Breast epithelium (tissue), 4 donors: ENCODE results near the gene CLMP. TPM values are rescaled to one million over a fixed set of nuclear protein-coding genes. Genes with fewer than 3 reads are reported as not detected.
A peak's percentile ranks its signal among the peaks of the same experiment; 100 is the strongest.

Source experiments
- DNase-seq, 2 donors: peaks; one replicate each; pipeline ENCODE4 v3.0.0-alpha.2; 2019; ENCODE audit warnings: low spot score in 2 of 2
- H3K27ac ChIP-seq, 2 donors: fragments of 200-600 bp; sonication (generic) in 1 of 2; one replicate each; pipeline ENCODE4 v1.5.1; 2016 to 2019; ENCODE audit warnings: mild to moderate bottlenecking in 1 of 2
- H3K27me3 ChIP-seq, 2 donors: fragments of 200-600 bp; sonication (generic) in 1 of 2; one replicate each; pipeline versions ENCODE4 v1.5.1 to v1.6.0; 2017 to 2019; ENCODE audit warnings: control low read depth in 1 of 2, mild to moderate bottlenecking in 1 of 2
- H3K36me3 ChIP-seq: fragments of 200-600 bp; one replicate; pipeline ENCODE4 v1.5.1; 2019
- H3K4me1 ChIP-seq, 2 donors: fragments of 200-600 bp; sonication (generic); one replicate each; pipeline ENCODE4 v1.5.1; 2016 to 2019; ENCODE audit warnings: control low read depth in 1 of 2
- H3K4me3 ChIP-seq, 3 donors: fragments of 200-600 bp; sonication (generic); 1 replicate in 2 of 3; 2 replicates in 1 of 3; pipeline ENCODE4 v1.5.1; 2016 to 2019; ENCODE audit warnings: mild to moderate bottlenecking in 3 of 3, moderate library complexity in 2 of 3
- H3K9me3 ChIP-seq, 2 donors: fragments of 200-600 bp; sonication (generic) in 1 of 2; one replicate each; pipeline ENCODE4 v1.5.1; 2016 to 2019; ENCODE audit warnings: control low read depth in 1 of 2
- POLR2A ChIP-seq: fragments of 450-650 bp; IDR thresholded peaks from one replicate; pipeline ENCODE4 v1.6.1; 2016; ENCODE audit warnings: antibody characterized with exemption, mild to moderate bottlenecking, moderate library complexity
- POLR2AphosphoS5 ChIP-seq, 3 donors: sonication (generic); formaldehyde crosslinking; IDR thresholded peaks; one replicate each; pipeline ENCODE4 v1.6.1; 2017; ENCODE audit warnings: antibody characterized with exemption in 3 of 3
- intact Hi-C: fragments of 100-400 bp; cut with DNase I; formaldehyde crosslinking; loops from one replicate; pipeline ENCODE4 v1.15.1; 2023; ENCODE audit warnings: low total_unique reads
- total RNA-seq, 3 donors: library from RNA; depleted of rRNA; stranded (reverse); fragments of >200 nt; gene quantifications; one replicate each; pipeline ENCODE4 v1.1.0, GENCODE V29; 2016
- TF ChIP-seq, protein P1 (sequence below), 3 donors: fragments of 450-650 bp; IDR thresholded peaks; one replicate each; pipeline ENCODE4 v1.5.1; 2016 to 2017; ENCODE audit warnings: antibody characterized with exemption in 3 of 3, mild to moderate bottlenecking in 3 of 3, moderate library complexity in 3 of 3

Gene CLMP
- total RNA-seq, 3 donors from 2014 or later = 70.8 to 241 (median 82.9) TPM

DNA sequence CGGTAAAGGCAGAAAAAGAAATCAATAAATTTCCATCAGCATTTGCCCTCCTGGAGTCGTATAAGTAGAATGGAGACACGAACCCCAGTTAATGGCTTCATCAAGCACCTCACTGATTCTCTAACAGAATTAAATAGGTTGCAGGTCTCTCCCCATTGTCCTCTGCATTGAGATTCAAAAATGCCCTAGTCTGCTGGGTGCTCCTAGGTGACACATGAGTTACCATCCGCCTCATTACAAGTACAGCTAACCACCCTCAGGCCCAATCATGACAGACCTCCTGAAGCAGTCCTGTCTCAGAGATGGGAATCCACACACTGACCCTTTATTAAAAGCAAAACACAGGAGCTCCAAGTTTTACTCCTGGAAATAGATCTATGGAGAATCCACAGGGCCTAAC, 164.5 kb downstream of the CLMP start:
- no peaks in the 10 kb centered on the region for H3K27me3 ChIP-seq
- H3K27ac ChIP-seq = no peak overlapping the region
- H3K36me3 ChIP-seq = no peaks in the 10 kb centered on the region
- H3K9me3 ChIP-seq = no peaks in the 10 kb centered on the region
- no peaks in the 10 kb centered on the region for H3K4me1 ChIP-seq
- DNase-seq = no peak
- H3K4me3 ChIP-seq = no peak overlapping the region
- TF ChIP-seq POLR2AphosphoS5 (IDR thresholded peaks at IDR 0.05) (no peak), POLR2A (no peak)
- TF ChIP-seq, protein P1, sequence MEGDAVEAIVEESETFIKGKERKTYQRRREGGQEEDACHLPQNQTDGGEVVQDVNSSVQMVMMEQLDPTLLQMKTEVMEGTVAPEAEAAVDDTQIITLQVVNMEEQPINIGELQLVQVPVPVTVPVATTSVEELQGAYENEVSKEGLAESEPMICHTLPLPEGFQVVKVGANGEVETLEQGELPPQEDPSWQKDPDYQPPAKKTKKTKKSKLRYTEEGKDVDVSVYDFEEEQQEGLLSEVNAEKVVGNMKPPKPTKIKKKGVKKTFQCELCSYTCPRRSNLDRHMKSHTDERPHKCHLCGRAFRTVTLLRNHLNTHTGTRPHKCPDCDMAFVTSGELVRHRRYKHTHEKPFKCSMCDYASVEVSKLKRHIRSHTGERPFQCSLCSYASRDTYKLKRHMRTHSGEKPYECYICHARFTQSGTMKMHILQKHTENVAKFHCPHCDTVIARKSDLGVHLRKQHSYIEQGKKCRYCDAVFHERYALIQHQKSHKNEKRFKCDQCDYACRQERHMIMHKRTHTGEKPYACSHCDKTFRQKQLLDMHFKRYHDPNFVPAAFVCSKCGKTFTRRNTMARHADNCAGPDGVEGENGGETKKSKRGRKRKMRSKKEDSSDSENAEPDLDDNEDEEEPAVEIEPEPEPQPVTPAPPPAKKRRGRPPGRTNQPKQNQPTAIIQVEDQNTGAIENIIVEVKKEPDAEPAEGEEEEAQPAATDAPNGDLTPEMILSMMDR (IDR thresholded peaks at IDR 0.05) = no peak
- intact Hi-C loops = no loop called here

DNA sequence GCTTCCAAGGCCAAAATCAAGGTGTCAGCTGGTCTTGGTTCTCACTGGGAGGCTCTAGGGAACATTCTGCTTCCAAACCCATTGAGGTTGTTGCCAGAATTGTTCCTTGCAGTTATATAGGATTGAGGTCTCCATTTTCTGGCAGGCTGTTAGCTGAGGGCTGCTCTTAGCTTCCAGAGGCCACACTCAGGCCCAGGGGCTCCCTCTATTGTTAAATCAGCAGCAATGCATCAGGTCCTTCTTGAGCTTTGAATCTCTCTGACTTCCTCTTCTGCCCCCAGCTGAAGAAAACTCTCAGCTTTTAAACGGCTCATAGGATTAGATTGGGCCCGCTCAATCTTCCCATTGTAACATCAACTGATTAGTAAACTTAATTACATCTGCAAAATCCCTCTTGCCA, 174.1 kb downstream of the CLMP start:
- Histone ChIP-seq H3K4me3 (no peak overlapping the region), H3K27me3 (no peaks in the 10 kb centered on the region), H3K36me3 (no peaks in the 10 kb centered on the region), H3K9me3 (no peaks in the 10 kb centered on the region), H3K4me1 (no peaks in the 10 kb centered on the region), H3K27ac (no peak overlapping the region)
- no peak for DNase-seq
- intact Hi-C loops = no loop called here
- TF ChIP-seq, protein P1 (IDR thresholded peaks at IDR 0.05) = peak in 1 of 3 donors; percentile 19
- TF ChIP-seq POLR2AphosphoS5 (IDR thresholded peaks at IDR 0.05) (no peak), POLR2A (no peak)

Other genes starting within 250 kb of the CLMP start
- gene BSX, start 213.4 kb downstream of the CLMP start, total RNA-seq = not detected
- gene HSPA8, start 133.1 kb downstream of the CLMP start, total RNA-seq = 100 to 1,000 TPM; 691 to 851 (median 698) TPM
- 10 to 100 TPM in 1 of 3 donors, 1 to 10 TPM in 2; 2.0 to 10.2 (median 8.2) TPM for gene GRAMD1B, start 235.0 kb upstream of the CLMP start, total RNA-seq